GM12891 (cell line): ENCODE results near the gene PPP1R14C.

ENCODE experiments used
- PAX5 ChIP-seq: IDR thresholded peaks from 2 replicates; pipeline ENCODE4 v1.6.1; 2011; ENCODE audit warnings: low read length, moderate library complexity, mild to moderate bottlenecking; ENCODE audit not compliant: insufficient read depth, severe bottlenecking
- POLR2A ChIP-seq: IDR thresholded peaks from 2 replicates; pipeline ENCODE4 v1.6.1; 2011; ENCODE audit warnings: low read depth, low read length, control low read depth
- POLR2AphosphoS5 ChIP-seq: IDR thresholded peaks from 2 replicates; pipeline ENCODE4 v1.6.1; 2011; ENCODE audit warnings: low read depth, low read length, control low read depth
- SPI1 ChIP-seq: IDR thresholded peaks from 2 replicates; pipeline ENCODE4 v1.6.1; 2011; ENCODE audit warnings: low read depth, low read length, control low read depth
- TAF1 ChIP-seq: IDR thresholded peaks from 2 replicates; pipeline ENCODE4 v1.6.1; 2011; ENCODE audit warnings: low read depth, low read length, control low read depth

- TF ChIP-seq POLR2A (no peak), POLR2AphosphoS5 (no peak), SPI1 (no peak), TAF1 (no peak), PAX5 (no peak)
Measured at GRCh38 chr6:150100745-150101144, 42.1 kb upstream of the PPP1R14C start.
